Activated T-helper 1 cell treated with Interleukin-2 at 50 U/mL for 16 hours (primary cell): ENCODE data around the gene MED12.
A peak's percentile ranks its signal among the peaks of the same experiment; 100 is the strongest.

Source experiments
- DNase-seq: peaks from one replicate; pipeline ENCODE4 v3.0.0-alpha.2; 2020; ENCODE audit warnings: low read depth

Gene MED12

DNA sequence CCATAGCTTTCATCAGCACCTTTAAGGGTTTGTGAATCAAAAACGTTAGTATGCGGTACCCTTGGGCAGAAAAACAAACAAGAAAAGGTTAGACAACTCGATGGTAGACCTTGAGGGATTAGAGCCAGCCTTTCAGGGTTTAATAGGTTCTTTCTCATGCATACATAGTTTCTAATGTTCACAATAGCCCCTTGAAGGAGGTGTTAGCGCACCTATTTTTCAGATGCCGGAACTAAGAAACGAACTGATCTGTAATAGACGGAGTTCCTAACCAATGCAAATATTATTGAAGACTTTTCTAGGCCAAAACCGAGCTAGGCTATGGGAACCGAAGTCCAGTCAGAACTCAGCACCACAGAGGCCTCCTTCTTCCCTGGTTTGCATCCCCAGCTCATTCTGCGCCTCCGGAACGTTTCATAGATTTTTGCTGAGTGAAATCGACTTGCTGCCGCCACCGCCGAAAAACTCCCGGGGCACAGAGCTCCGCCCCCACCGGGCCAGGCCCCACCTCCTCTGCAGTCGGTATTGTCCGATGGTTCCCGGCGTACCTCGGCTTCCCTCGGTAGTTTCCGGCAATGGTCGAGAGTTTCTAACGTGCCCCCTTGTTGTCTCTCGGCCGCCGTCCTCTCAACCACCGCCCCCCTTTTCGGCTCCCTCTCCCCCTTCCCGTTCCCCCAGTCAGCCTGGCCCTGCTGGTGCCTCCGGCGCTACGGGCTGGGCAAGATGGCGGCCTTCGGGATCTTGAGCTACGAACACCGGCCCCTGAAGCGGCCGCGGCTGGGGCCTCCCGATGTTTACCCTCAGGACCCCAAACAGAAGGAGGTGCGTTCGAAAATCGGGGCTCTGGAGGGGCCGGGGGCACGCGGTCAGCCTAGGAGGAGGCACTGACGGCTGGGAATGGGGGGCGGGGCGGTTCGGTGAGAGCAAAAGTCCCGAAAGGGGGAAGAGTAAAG lies at the start of gene MED12:
MED12 (plus strand) TSS at position 565 of the 953 bp plus-strand sequence; CDS start at position 724, 159 bp downstream.
- peak; percentile 64 for DNase-seq

DNA sequence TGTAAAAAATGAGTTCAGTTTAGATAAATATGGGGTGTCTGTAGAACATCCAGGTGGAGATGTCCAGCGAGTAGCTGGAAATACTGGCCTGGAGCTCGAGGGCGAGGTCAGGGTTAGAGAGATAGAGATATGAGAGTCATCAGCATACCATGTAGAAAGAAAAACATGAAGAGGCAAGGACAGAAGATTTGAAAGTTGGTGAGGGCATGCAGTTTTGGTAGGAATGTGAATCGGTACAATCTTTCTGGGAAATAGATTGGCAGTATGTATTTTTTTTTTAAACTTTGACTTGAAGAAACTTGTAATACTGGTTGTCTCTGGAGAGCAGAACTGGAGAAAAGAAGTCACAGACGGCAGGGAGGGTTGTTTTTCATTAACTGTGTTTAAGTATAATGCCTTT lies 47.9 kb upstream of the MED12 start:
- no peak for DNase-seq

DNA sequence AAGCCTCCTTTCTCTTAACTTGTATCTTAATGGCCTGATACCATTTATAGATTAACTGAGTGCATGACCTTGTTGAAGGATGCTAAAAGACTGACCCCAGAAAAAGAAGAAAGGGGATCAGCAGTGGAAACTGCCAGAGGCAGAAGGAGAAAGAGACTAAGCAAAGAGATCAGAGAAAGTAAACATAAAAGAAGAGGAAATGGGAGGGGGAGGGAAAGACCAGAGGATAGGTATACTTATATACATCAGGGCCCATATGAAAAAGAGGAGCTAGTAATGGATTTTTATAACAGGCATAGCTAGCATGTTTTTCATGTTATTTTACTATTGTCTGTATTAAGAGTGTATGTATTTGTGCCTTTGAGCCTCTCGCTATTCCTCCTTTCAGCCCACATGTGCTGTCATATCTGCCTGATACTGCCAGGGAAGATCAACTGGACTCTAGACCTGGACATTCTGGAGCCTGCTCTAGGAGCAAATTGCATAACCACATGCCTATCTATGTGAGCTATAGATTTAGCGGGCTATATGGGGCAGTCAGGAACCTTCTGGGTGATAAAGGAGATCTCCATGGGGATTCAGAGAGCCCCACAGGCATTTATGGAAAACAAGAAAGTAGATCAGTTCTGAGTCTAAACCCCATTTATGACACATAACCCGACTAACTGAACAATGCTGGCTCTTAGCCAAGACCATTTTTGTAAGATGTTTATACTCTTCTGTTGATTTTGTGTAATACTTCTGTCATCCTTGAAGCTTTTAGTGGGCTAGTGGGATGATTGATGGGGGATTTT lies 36.9 kb upstream of the MED12 start:
- DNase-seq, result no peak

DNA sequence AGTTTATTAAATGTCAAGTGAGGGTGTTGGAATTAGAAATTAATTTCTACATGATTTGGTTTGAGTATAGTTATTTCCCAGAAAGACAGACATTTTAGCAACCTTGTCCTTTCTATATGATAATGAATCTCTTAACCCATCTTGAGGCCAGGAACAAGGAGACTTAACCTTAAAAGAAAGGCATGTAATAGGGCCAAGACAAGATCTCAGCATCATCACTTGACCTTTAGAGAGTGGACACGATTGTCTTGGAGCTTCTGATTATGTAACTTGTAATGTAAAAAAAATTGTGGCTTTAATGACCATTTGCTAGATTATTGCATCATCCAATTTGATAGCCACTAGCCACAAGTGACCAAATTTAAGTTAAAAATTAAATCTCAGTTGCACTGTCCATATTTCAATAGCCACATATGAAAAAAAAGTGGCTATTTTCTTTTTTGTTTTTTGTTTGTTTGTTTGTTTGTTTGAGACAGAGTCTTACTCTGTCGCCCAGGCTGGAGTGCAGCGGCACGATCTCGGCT lies 36.2 kb upstream of the MED12 start:
- DNase-seq, result no peak

DNA sequence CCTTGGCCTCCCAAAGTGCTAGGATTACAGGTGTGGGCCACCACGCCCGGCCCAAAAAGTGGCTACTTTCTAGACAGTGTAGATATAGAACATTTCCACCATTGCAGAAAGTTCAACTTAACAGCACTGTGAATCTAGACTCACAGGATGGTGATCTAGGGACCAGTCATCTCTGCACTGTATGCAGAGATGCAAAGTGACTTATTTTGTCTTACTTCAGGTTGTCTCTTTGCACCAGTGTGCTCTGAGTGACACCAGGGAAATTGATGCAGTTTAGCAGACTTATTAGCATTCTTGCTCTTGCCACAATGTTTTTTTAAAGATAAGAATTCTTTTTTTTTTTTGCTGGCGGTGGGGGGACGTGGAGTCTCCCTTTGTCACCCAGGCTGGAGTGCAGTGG lies 35.6 kb upstream of the MED12 start:
- no peak for DNase-seq

DNA sequence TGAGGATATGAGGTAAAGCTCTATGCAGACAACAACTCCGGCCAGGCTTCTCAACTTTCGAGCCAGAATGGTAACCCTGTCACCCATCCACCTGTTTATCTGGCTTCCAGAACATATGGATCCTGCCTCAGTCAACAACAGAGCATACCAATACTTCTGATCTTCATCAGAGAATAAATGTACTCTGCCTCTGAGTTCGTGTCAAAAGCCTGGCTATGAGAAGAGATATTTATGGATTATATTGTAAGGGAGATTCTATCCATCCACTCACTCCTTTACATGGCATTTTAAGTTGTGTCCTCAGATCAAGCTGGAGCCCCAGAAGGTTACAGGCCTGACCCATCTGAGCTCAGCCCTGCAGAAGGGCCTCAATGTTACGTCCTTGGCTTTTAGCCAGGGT lies 32.5 kb upstream of the MED12 start:
- DNase-seq, result no peak

DNA sequence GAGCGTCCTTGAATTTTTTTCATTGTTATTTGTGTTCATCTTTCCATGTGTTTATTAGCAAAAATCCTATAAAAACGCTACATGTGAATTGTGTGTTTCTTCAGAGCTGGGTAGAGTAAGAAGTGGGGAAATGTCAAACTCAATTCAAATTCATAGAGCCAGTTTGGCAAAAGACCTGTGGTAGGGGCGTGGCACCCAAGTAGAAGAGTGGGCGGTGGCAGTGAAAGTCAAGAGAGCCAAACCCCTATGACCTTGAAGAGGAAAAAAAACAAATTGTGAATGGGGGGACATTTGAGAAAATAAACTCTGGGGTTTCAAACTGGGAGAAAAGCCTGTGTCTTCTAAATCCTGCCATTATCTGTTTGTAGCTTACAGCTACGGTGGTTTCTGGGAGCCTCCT lies 27.1 kb upstream of the MED12 start:
- no peak for DNase-seq

DNA sequence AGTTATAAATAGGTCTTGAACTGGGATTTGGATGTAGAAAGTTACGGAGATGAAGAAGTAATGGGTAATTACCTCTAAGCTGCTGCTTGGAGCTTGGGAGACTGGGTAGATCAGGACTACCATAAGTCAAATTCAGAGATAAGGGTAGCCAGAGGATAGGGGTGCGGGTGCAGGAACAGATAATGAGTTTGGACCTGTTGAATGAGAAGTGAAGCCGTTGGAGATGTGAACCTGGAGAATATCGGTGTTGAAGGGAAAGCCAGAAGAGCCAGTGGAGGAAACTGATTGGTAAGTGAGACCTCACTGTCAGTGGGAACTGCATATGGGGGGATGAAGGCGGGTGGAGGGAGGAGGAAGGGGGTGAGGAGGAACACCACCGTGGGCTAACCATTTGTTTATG lies 23.4 kb upstream of the MED12 start:
- no peak for DNase-seq

DNA sequence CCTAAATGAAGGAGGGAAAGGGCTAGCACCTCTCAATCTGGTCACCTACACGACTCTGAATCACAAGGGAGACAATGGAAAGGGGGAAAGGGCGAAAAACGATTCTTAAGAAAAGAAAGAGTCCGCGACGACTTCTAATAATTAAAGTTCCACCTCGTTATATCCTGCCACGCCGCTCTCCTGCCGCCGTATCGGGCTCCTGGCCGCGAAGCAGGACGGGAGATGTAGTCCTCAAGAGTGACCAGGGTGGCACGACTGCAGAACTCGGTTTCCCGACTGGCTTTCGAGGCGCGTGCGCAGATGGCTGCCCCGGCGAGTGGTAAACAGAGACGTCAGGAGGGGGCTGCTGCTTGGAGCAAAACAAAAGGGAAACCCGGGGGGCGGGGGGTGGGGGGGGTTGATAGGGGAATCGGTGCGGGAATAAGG lies 22.8 kb upstream of the MED12 start, which contains the start of gene FOXO4:
FOXO4 (plus strand) TSS at position 297 of the 426 bp plus-strand sequence. CDS start 678 bp downstream, outside the sequence.
- peak; percentile 81 for DNase-seq

DNA sequence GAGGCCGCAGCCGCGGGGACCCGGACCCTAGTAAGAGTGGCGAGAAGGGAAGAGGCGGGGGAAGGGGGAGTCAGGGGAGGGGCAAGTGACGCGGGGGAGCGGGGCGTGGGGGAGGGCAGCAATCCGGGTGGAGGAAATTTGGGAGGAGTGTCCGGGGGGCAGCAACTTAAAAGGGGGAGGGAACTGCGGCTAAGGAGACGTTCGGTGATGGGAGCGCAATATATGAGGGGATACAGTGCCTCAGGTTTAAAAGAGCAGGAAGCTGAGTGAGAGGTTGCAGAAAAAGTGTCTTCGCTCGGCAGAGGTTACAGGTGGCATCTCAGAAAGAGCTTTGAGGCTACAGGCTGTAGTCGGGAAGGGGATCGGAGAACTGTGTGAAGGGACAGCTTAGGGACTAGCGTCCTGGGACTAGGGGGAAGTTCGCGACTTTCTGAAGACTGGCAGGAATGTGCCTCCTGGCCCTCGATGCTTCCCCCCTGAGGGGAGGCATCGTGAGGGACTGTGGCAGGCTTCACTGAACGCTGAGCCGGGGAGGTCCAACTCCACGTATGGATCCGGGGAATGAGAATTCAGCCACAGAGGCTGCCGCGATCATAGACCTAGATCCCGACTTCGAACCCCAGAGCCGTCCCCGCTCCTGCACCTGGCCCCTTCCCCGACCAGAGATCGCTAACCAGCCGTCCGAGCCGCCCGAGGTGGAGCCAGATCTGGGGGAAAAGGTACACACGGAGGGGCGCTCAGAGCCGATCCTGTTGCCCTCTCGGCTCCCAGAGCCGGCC lies 22.2 kb upstream of the MED12 start:
- no peak for DNase-seq

DNA sequence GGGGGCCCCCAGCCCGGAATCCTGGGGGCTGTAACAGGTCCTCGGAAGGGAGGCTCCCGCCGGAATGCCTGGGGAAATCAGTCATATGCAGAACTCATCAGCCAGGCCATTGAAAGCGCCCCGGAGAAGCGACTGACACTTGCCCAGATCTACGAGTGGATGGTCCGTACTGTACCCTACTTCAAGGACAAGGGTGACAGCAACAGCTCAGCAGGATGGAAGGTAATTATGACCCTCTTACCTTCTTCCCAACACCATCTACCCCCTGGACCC lies 21.7 kb upstream of the MED12 start:
- DNase-seq, result no peak

DNA sequence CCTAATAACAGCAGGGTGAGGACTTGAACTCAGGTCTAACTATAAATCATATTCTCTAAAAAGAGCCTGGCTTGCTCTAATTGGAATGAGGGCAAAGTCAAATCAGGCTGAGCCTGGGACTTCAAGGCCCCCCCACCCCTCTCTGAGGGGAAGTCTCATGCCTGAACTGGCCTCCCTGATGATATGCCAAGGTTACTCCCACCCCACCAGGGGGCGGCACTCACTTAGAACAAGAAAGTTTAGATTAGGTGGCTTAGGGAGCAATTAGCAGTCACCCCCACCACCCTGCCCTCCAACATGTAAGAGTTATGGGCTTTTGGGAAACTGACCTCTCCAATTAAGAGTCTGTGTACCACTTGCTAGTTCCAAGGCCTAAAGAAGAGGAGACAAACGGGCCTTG lies 20.1 kb upstream of the MED12 start:
- DNase-seq, result peak; percentile 64

DNA sequence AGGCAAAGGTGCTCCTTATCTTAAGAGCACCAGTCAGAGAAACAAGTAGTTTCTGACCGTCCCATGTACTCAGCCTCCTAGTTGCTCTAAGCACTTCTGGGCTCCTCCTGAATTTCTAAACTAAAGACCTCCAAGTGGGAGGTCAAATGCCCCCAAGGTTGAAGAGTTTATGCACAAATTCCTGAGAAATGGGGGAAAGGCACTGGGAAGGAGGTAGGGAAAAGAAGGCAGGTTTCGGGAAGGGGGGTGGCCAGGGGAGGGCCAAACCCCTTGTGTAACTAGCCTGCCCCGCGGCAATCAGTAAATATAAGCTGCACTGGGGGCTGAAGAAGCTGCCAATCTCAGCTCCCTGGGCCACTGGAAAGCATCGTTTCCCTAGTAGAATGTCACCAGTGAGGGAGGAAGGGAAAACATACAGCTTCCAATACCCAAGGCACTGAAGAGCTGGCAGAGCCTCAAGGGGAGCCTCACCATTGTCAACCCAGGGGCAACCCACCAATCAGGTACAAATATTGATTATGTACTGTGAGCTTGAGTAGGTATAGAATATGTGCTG lies 19.4 kb upstream of the MED12 start:
- no peak for DNase-seq

DNA sequence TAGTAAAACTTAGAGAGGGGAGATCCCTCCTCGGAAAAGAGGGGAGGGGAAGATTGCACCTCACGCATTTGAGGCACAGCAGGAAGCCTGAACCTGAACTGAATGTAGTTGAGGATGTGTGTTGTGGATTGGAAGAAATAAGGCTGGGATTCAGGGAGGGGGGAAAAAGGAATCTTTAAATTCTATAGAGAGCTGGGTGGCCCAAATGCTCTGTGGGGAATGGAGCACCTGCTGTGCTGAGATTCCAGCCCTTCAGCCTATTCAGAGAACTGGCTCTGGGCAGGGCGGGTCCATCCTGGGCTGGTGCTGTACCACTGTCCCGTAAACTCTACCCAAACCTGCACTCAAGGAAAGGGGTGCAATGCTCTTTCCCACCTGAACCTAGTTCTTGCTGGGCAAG lies 18.7 kb upstream of the MED12 start:
- DNase-seq, result no peak

DNA sequence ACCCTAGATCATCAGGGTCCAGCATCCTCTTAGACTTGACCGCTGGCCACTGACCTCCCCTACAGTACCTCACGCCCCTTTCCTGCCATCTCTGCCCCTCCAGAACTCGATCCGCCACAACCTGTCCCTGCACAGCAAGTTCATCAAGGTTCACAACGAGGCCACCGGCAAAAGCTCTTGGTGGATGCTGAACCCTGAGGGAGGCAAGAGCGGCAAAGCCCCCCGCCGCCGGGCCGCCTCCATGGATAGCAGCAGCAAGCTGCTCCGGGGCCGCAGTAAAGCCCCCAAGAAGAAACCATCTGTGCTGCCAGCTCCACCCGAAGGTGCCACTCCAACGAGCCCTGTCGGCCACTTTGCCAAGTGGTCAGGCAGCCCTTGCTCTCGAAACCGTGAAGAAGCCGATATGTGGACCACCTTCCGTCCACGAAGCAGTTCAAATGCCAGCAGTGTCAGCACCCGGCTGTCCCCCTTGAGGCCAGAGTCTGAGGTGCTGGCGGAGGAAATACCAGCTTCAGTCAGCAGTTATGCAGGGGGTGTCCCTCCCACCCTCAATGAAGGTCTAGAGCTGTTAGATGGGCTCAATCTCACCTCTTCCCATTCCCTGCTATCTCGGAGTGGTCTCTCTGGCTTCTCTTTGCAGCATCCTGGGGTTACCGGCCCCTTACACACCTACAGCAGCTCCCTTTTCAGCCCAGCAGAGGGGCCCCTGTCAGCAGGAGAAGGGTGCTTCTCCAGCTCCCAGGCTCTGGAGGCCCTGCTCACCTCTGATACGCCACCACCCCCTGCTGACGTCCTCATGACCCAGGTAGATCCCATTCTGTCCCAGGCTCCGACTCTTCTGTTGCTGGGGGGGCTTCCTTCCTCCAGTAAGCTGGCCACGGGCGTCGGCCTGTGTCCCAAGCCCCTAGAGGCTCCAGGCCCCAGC lies 17.6 kb upstream of the MED12 start:
- no peak for DNase-seq

DNA sequence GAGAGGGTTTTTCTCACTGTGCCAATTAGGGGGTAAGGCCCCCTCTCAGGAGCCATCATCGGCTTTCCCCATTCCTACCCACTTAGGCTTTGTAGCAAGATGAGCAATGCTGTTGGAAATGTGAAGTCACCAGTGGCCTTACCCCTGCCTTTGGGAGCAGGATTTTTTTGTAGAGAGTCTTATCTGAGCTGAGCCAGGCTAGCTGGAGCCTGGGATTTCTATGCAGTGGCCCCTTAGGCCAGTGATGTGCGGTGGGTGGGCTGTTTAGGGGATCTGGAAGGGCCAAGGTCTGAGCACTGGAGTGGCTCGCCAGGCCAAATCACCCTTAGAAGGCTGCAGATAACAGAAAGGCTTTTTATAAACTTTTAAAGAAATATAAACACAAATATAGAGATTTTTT lies 16.1 kb upstream of the MED12 start:
- DNase-seq, result no peak

DNA sequence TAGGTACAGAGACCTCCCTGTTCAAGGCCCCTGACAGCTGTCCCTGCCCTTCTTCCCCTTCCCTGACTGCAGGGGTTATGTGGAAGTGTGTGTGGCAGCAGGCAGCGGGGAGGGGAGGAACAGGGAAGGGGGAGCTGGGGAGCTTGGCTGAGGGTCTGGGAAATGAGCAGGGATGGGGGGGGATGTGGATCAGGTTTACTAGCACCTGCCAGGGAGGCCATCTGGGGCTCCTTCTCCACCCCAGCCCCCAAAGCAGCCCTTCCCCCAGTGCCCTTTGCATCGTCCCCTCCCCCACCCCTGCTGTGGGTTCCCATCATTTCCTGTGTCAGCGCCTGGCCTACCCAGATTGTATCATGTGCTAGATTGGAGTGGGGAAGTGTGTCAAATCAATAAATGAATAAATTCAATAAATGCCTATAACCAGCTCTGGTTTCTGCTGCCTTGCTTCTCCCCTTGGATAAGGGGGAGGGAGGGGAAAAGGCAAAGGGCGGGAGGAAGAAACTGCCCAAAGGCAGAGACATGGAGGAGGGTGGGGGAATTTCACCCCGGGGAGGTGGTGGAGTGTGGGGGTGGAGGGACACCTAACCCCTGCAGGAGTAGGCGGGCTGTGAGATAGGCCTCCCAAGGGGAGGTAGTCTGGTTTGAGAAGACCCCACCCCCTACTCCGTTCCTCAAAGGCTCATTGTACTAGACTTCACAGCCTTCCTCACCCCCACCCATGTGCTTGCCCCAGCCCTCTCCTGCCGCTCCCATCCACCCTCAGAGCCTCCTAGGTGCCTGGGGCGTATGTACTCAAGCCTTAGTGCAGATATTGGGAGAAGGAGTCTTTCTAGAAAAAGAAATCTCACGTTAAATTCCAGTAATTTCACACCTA lies 15.0 kb upstream of the MED12 start:
- DNase-seq, result peak; percentile 30

DNA sequence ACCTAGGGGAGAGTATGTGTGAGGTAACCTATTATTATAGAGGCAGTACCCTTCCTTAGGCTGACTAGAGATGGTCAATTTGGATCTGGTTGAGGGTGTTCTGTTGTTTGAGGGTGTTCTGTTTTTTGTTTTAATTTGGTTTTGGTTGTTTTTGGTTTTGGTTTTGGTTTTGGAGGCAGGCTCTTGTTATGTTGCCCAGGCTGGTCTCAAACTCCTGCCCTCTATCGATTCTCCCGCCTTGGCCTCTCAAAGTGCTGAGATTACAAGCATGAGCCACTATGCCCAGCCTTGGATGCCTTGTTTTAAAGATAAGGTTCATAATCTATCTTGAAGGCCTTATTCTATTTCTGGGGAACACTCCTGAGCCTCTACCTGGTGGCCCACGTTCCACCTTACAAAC lies 12.8 kb upstream of the MED12 start:
- DNase-seq, result no peak

DNA sequence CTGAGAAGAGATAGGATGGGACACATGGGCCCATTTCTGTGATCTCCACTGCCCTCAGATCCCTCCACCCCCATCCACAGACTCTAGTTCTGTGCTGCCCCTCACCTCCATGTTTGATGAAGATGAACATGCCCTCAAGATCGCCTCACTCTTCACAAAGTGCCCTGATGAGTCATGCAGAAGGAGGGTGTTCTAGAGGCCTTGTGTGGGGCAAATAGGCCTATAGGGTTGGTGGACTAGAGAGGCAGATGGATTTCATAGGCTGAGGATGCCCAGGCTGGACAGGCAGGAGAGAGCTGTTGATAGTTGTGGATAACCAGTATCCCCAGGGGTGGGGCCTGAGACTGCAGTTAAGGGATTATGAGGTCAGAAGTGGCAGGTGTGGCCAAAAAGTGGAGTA lies 12.0 kb upstream of the MED12 start, which contains the start of gene CXorf65:
CXorf65 (minus strand) TSS at position 314 of the 400 bp plus-strand sequence; CDS start at position 130, 184 bp downstream.
- no peak for DNase-seq

DNA sequence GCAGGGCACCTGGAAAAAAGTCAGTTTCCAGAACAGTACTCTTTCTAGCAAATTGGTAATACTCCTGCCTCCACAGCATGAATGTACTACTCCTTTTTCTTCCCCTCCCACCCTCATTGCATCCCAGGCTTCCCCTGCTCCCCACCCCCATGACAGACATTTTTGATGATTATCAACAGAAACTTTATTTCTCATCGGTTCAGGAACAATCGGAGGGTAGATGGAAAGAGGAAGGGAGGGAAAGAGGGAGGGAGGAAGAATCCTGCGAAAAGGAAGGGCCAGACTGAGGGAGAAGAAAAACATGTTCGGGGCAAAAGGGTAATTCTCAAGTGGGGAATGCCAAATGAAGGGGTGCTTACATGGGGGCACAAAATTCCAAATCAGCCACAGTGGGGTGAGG lies 11.2 kb upstream of the MED12 start:
- no peak for DNase-seq
